Endometrium (tissue), 2 donors: ENCODE results near the gene PARN.
"Not testable (repeated sequence)": the region's sequence is repeated elsewhere in the genome, so short reads cannot be mapped to it uniquely, and the experiment has no call there.

Experiments used
- FAIRE-seq: peaks from 2 replicates; lab custom pipeline; 2012; peaks lifted over from hg19 to GRCh38; lab: Jason Lieb, UNC
- donor health status: control.
- donor health status: control.

The PARN gene

GRCh38 chr16:14437426-14437825, 192.6 kb downstream of the PARN start:
- no peak for FAIRE-seq

- no peak for FAIRE-seq
These were observed 193.6 kb downstream of the PARN start for GRCh38 chr16:14436401-14436955.

GRCh38 chr16:14434860-14435259, 195.2 kb downstream of the PARN start:
- no peak for FAIRE-seq

GRCh38 chr16:14428971-14429637, 201.0 kb downstream of the PARN start:
- FAIRE-seq, result not testable (repeated sequence)

GRCh38 chr16:14428043-14428442, 202.0 kb downstream of the PARN start:
- FAIRE-seq, result no peak

GRCh38 chr16:14427371-14427948, 202.6 kb downstream of the PARN start:
- FAIRE-seq, result no peak

GRCh38 chr16:14424595-14424994, 205.5 kb downstream of the PARN start:
- FAIRE-seq, result no peak

GRCh38 chr16:14423344-14423743, 206.7 kb downstream of the PARN start:
- FAIRE-seq, result no peak

GRCh38 chr16:14420721-14421488, 209.2 kb downstream of the PARN start:
- no peak for FAIRE-seq

GRCh38 chr16:14420243-14420642, 209.8 kb downstream of the PARN start:
- not testable (repeated sequence) for FAIRE-seq

GRCh38 chr16:14419817-14420216, 210.2 kb downstream of the PARN start:
- no peak for FAIRE-seq

- FAIRE-seq, result no peak
These were observed 211.2 kb downstream of the PARN start for GRCh38 chr16:14418795-14419225.

GRCh38 chr16:14416184-14416583, 213.9 kb downstream of the PARN start:
- FAIRE-seq, result no peak

- FAIRE-seq, result no peak
These were observed 214.8 kb downstream of the PARN start for GRCh38 chr16:14415291-14415690.

- no peak for FAIRE-seq
These were observed 220.5 kb downstream of the PARN start for GRCh38 chr16:14409563-14409962.

- no peak for FAIRE-seq
These were observed 222.2 kb downstream of the PARN start for GRCh38 chr16:14407786-14408399.

- FAIRE-seq, result no peak
These were observed 224.2 kb downstream of the PARN start for GRCh38 chr16:14405611-14406537.

GRCh38 chr16:14403001-14403389, 227.1 kb downstream of the PARN start:
- not testable (repeated sequence) for FAIRE-seq

- FAIRE-seq, result not testable (repeated sequence)
These were observed 227.7 kb downstream of the PARN start for GRCh38 chr16:14402114-14403000.

- not testable (repeated sequence) for FAIRE-seq
These were observed 228.4 kb downstream of the PARN start for GRCh38 chr16:14401711-14402061.
